ENCODE data around the gene SFMBT1. TPM values are rescaled to one million over a fixed set of nuclear protein-coding genes. Genes with fewer than 3 reads are reported as not detected.

The SFMBT1 gene
- total RNA-seq (10 to 100 TPM; 14.5 to 19.1 (median 17.1) TPM), polyA plus RNA-seq (1 to 10 TPM; 3.1 to 4.1 TPM)
- long read RNA-seq, donor 1, full-length matches to known transcripts, result 2 of 23 reads
- long read RNA-seq, donor 1, partial matches to known transcripts, result 11 of 23 reads
- long read RNA-seq, donor 1, other reads (novel, unspliced or antisense), result 10 of 23 reads
- long read RNA-seq, donor 2, full-length matches to known transcripts, result 3 of 33 reads
- long read RNA-seq, donor 2, partial matches to known transcripts, result 17 of 33 reads
- long read RNA-seq, donor 2, other reads (novel, unspliced or antisense), result 13 of 33 reads
- long read RNA-seq, donor 3, full-length matches to known transcripts, result 1 of 62 reads
- long read RNA-seq, donor 3, partial matches to known transcripts, result 33 of 62 reads
- long read RNA-seq, donor 3, other reads (novel, unspliced or antisense), result 28 of 62 reads

GRCh38 chr3:53045518-53046170, at the start of gene SFMBT1:
SFMBT1 (minus strand) TSS chr3:53046073; CDS start chr3:52969128, 76,945 bp downstream.
- Histone ChIP-seq H3K4me3 (peak within 1 kb of the TSS; percentile 61 to 98 (median 92)), H3K4me1 (peaks cover 8 to 39% (median 24%) of the 10 kb centered on the region in 9 donors), H3K27me3 (peaks cover 0 to 12% (median 0%) of the 10 kb centered on the region in 7 donors), H3K9me3 (no peaks in the 10 kb centered on the region), H3K27ac (peak within 1 kb of the TSS; percentile 70 to 94 (median 90)), H3K36me3 (no peaks in the 10 kb centered on the region)
- peak; percentile 68 to 84 (median 74) for ATAC-seq
- no peak for TF ChIP-seq CTCF (IDR thresholded peaks at IDR 0.05)
- WGBS, 2 donors, result 1% methylated on average over 77 to 116 of the region's 117 CpGs
- intact Hi-C loops (cut with DNase I), result loop anchor here in 2 of 10 donors (10.0 kb wide), 1 partner anchor 111 kb away; no protein-coding TSS in a partner anchor
- peak; percentile 52 to 76 for DNase-seq

GRCh38 chr3:53092942-53093341, 47.1 kb upstream of the SFMBT1 start:
- H3K27me3 ChIP-seq, result no peaks in the 10 kb centered on the region
- TF ChIP-seq CTCF (IDR thresholded peaks at IDR 0.05), result no peak
- intact Hi-C loops (cut with DNase I), result no loop called here
- H3K9me3 ChIP-seq, result no peaks in the 10 kb centered on the region
- no peak overlapping the region for H3K4me3 ChIP-seq
- peaks cover 0 to 28% (median 20%) of the 10 kb centered on the region in 9 donors for H3K4me1 ChIP-seq
- WGBS, 2 donors, result 73 to 75% methylated on average over 2 of the region's 2 CpGs
- DNase-seq (no peak), ATAC-seq (peak in 1 of 8 donors; percentile 20)
- H3K36me3 ChIP-seq, result peaks cover 0 to 90% (median 20%) of the 10 kb centered on the region in 9 donors
- no peak overlapping the region for H3K27ac ChIP-seq

GRCh38 chr3:53092216-53092615, 46.3 kb upstream of the SFMBT1 start:
- WGBS, 2 donors, result 96 to 97% methylated on average over 11 of the region's 11 CpGs
- H3K27ac ChIP-seq, result no peak overlapping the region
- TF ChIP-seq CTCF (IDR thresholded peaks at IDR 0.05), result no peak
- no peak overlapping the region for H3K4me3 ChIP-seq
- no peaks in the 10 kb centered on the region for H3K27me3 ChIP-seq
- H3K36me3 ChIP-seq, result peaks cover 0 to 91% (median 15%) of the 10 kb centered on the region in 9 donors
- ATAC-seq (no peak), DNase-seq (no peak)
- no peaks in the 10 kb centered on the region for H3K9me3 ChIP-seq
- peaks cover 0 to 28% (median 20%) of the 10 kb centered on the region in 9 donors for H3K4me1 ChIP-seq
- intact Hi-C loops (cut with DNase I), result no loop called here

GRCh38 chr3:53091011-53091410, 45.1 kb upstream of the SFMBT1 start:
- WGBS, 2 donors, result 56 to 63% methylated on average over 5 of the region's 5 CpGs
- H3K27ac ChIP-seq, result peak overlapping the region in 1 of 10 donors; percentile 78
- no peak for TF ChIP-seq CTCF (IDR thresholded peaks at IDR 0.05)
- peaks cover 0 to 28% (median 20%) of the 10 kb centered on the region in 9 donors for H3K4me1 ChIP-seq
- intact Hi-C loops (cut with DNase I), result no loop called here
- no peak for DNase-seq
- H3K4me3 ChIP-seq, result no peak overlapping the region
- peaks cover 0 to 83% (median 13%) of the 10 kb centered on the region in 9 donors for H3K36me3 ChIP-seq
- no peaks in the 10 kb centered on the region for H3K9me3 ChIP-seq
- ATAC-seq, result no peak
- H3K27me3 ChIP-seq, result no peaks in the 10 kb centered on the region

Measured in heart right ventricle (tissue), 16 donors.